Middle frontal gyrus (tissue), 1 donor: Measurements from ENCODE around the gene BANP.
"Not testable (repeated sequence)": the region's sequence is repeated elsewhere in the genome, so short reads cannot be mapped to it uniquely, and the experiment has no call there.

Source experiments
- DNase-seq: peaks from one replicate; pipeline ENCODE4 v3.0.0-alpha.2; 2015; ENCODE audit warnings: low spot score; ENCODE audit errors: extremely low spot score

Gene BANP

DNA sequence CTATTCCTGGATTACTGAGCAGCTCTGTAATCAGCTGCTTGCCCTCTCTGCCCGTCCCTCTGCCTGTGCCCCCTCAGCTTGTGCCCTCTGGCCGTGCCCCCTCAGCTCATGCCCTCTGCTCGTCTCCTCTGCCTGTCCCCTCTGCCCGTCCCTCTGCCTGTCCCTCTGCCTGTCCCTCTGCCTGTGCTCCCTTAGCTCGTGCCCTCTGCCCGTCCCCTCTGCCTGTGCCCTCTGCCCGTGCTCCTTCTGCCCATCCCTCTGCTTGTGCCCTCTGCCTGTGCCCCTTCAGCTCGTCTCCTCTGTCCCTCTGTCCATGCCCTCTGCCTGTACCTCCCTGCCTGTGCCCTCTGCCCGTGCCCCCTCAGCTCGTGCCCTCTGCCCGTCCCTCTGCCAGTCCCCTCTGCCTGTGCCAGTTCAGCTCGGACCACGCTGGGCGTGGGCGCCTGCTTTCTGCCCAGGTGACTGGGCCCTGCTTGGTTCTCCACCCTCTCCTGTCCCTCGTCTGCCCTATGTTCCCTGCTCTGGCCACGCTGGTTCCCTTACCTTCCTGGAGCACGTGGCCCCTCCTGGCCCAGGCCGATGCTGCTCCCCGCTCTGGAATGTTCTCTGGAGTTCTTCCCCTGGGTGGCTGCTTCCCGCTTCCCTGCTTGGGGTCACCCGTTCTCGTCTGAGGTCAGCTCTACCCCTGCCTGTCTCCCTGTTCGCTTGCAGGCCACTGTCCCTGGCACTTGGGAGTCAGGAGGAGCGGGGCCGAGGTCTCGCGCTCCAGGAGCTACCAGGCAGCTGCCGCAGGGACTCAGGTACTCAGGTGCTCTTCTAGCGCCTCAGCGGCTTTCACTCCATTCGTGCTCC, 63.9 kb downstream of the BANP start:
- no peak for DNase-seq

DNA sequence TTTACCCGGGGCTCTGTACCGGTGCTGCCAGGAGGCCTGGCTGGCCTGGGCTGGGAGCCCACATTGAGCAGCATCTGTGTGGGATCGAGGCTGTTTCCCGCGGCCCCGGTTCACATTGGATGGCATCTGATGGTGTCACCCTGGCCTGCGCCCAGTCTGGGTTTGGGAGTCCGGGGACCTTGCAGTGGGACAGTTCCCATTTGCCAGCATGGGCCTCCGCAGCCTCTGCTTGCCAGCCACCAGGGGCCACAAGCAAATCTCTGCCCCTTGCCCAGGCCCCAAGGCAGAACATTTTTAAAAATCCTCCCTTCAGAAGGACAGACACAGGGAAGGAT, 64.5 kb downstream of the BANP start:
- no peak for DNase-seq

DNA sequence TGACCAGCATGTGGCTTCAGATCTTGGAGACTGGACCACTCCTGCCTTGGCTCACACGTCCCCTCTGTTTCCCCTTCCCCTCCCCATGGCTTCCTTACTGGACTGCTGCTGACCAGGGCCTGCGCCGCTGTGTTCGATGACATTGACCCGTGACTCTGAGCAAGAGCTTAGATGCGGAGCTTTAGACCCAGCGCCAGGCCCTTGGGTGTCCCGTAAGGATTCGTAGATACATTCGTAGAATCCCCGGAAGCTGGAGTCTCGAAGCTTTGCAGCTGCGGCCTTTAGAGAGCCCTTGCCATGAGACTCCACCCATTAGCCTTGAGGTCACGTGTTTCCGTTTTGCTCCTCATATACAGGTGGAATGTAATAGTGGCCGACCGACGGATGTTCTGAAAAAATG, 65.2 kb downstream of the BANP start:
- not testable (repeated sequence) for DNase-seq

DNA sequence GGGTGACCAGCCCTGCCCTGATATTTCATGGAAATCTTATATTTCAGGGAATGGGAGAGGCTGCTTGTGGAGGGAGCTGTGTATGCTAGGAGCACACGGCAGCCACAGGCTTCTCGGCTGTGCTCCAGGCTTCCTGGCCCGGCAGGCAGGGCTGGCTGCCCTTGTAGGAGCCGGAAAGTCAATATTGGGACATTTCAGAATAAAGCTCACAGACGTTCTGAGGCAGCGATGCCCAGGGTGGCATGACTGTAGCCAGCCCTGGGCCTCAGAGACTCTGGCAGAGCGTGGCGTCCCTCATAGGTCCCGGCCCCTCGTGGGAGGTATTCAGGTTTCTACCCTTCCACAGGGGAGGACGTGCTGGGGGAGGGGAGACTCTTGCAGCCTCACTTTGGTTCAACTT, 65.7 kb downstream of the BANP start:
- no peak for DNase-seq

DNA sequence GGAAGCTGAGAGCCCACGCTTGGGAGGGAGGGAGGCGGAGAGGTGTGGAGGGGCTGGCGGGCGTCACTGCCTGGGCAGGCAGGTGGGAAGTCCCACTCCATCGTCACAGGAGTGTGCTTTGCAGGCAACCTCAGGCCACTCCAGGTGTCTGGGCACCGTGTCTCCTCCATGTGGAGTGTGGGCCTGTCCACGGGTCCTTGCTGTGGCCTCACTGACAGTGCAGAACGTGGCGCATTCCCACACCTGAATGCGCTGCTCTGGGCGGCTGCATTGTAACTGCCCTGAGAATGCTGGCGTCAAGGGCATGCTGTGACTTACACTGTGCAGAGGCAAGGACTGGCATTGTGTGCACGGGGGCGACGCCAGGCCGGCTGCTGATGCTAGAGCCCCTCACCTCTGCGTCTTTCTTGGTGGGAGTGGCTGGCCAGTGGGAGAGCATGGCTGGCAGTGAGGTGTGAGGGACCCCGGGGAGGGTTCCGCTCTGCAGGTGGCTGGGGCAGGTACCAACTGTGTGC, 66.4 kb downstream of the BANP start:
- DNase-seq = no peak

DNA sequence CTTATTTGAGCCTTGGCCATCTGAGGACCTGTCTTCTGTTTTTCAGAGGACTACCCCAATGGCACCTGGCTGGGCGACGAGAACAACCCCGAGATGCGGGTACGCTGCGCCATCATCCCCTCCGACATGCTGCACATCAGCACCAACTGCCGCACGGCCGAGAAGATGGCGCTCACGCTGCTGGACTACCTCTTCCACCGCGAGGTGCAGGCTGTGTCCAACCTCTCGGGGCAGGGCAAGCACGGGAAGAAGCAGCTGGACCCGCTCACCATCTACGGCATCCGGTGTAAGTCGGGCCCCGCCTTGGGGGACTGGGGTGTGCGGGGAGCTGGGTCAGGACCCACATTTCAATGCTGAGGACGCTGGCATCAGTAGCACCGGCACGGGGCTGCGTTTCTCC, 67.1 kb downstream of the BANP start:
- DNase-seq = not testable (repeated sequence)

DNA sequence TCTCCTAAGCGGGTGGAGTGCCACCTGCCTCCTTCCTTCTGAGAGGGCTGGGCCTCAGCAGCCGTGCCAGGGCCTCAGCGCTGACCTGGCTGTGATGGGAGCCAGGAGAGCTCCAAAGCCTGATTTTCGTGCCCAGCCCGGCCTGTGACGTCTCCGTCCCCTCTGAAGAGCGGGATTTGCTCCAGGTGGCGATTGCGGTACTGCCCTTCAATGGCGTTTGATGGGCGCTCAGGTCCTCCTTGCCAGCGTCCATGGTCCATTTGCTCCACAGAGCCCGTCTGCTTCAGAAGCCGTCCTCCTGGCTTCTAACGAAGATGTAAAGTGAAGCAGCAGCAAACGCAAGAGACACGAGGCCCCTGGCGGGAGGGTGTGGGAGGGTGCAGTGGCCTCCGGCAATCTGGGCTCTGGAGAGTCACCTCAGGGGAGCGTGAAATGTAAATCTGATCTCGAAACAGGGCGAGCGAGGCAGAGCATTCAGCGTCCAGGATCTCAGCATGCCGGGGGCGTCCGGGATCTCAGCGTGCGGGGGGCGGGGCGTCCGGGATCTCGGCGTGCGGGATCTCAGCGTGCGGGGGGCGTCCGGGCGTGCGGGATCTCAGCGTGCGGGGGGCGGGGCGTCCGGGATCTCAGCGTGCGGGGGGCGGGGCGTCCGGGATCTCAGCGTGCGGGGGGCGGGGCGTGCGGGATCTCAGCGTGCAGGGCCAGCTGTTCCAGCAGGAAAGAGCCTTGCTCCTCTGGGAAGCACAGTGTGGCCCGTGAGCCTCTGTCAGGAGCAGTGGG, 68.0 kb downstream of the BANP start:
- not testable (repeated sequence) for DNase-seq

DNA sequence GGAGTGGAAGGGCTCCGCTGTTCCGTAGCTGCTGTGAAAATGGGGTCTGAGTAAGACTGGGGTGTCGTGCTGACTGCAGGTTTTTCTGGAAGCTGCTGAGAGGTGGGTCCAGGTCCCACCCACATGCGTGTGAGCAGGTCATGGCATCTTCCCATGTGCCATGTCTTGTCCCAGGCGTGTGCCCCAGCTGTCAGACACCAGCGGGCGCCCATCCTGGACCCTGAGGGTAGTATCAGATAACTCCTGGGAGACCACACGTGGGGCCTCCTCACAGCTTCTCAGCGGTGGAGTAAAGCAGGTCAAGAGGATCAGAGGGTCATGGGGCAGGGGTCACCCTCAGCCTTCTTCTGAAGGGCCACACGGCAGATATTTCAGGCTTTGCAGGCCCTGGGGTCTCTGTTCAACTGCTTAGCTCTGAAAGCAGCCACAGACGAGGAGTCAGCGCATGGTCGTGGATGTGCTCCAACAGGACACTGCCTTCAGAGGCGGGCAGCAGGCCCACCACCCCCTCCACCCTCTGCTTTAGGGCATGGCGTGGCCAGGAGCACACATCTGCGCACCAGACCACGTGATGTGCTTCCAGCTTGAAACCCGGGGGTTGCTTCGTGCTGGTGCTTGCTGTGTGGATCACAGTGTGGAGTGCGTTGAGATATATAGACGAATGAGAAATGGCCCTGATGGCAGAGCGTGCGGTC, 68.7 kb downstream of the BANP start:
- DNase-seq = no peak

DNA sequence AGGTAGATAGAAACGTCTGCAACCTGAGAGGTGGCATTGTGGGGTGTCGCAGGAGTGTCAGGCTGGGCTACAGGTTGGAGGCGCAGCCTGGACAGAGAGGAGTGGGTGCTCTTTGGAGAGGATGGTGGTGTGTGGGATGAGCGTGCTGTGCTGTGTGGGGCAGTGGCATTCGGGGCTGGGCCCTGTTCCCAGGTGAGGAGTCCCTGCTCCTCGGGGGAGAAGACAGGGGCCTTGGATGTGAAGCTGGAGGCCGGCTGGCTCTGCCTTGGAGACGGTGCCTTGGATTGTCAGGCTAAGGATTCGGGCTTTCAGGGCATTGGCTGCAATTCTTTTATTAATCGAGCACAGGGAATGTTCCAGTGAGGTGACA, 69.3 kb downstream of the BANP start:
- DNase-seq = no peak

DNA sequence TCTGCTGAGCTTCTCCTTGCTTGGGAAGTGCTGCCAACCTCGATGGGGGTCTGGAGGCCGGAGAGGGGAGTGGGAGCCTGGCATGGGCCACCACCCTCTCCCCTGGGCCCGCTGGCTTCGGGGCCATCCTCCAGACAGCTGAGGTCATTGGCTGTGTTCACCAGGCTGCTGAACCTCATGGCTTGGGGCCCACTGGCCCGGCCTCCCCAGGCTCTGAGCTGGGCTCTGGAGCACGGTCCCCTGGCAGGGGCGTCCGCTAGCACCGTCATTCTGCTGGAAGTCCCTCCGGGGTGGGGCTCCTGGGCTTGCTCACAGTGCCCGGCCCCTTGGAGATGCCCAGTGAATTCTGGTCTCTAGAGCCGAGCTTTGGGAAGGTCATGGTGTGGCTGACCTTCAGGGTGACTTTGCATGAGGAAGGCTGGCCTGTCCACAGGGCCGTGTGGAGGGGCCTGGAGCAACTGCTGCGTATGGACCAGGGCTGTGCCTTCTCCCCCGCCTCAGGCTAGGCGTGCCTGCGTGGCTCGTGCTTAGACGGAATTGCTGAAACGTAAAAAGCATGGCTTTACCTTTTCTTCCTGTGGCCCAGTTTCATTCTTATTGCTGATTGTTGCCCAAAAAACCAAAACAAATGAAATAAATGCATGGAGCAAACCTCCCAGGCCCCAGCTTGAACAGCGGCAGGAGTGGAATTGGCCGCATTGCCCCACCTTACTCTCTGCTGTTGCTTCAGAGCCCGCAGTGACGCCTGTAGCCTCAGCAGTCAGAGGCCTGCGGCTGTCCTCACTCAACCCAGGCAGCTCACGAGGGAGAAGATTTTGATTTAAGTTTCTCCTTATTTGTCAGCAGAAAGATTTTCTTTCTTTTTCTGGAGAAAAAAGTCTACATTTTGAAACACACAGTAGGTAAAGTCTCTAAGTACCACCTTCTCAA, 70.1 kb downstream of the BANP start:
- not testable (repeated sequence) for DNase-seq

DNA sequence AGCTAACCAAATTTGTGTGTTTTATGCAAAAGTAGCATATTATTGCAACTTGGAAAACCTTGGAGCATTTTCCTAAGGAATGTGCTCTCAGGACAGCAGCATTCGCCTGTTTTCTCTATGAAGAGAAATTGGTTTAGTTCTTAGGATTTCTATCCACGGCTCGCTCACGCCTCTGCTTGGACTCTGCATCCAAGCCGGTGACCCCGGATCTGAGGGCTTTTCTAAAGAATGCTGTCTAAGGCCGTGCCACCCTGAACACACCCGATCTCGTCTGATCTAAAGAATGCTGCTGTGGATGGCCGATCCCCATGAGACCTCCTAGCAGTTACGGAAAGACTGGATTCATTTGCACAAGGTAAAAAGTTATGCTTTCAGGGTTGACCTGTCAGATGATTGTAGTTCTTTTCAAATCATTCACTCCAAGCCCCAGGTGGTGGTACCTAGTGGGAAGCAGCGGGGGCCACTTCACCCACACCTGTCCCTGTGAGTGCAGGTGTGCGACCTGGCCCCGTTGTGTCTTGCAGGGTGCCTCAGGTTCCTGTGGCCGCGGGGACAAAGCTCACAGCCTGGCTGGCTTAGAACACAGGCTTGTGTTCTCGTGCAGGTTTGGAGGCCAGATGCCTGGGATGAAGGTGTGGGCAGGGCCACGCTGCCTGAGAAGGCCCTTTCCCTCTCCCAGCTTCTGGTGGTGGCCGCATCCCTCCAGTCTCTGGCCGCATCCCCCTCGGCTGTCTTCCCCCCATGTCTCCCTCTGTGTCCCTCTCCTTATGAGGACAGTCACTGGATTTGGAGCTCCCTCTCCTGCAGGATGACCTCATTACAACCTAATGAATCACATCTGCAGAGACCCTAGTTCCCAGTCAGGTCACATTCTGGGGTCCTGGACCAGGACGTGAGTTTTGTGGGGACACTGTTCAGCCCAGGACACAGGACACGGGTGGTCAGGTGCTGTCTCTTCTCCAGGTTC, 71.1 kb downstream of the BANP start:
- no peak for DNase-seq

DNA sequence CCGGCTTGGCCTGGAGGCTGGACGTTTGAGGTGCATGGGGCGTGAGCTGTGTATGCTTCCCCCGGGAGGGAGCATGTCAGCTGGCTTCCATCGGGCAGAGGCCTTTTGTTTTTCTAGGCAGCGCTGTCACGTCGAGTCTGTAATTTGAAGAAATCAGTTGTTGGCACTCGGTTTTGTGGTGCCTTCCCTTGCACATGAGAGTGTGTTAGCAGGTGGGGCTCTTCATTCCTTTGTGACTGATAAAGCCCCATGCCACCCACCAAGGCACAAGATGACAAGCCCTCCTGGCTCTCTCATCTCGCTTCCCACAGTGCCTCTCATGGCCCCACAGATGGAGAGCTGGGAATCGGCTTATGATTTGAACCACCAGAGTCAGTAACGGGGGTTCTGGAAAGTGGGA, 72.1 kb downstream of the BANP start:
- no peak for DNase-seq

DNA sequence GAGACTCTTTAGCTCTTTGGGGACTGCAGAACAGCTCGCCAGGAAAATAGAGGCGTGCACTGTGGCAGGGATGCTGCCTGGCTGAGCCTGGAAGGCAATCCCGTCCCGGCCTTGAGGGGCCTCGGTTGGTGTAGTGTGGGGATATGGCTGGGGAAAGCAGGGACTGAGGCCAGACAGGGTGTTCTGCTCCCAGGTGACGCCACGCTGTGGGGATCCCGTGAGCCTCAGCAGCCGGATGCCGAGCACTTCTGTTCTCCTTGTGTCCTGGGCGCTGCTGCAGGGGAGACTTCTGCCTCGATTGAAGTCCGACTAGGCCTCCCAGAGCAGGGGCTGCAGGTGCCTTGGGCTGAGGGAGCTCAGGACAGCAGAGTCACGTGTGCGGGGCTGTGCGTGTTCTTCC, 72.6 kb downstream of the BANP start:
- no peak for DNase-seq

DNA sequence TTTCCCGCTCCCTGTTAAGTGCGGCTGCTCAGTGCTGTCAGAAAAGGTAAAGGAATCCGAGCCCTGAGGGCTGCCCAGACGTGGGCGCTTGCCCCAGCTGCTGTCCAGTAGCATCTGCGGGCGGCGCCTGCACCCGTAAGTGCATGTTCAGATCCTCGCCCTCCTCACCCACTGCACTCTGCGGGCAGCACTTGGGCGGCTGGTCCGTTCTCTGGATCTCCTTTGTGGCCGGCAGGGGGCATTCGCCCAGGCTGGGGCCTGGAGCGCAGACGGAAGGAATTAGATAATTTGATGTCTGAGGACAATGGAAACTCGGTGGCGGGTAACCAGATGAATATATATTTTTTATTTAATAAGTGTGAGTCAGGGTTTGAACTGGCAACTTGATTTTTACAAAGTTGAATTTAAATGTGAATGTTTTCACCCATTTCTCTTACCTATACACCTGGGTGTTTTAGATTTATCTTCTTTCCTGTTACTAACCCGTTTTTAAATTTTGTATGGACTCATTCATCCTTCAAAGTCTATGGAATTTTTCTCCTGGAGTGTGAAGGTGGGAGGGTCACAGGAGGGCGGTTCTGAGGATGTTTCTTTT, 73.4 kb downstream of the BANP start:
- DNase-seq = not testable (repeated sequence)

DNA sequence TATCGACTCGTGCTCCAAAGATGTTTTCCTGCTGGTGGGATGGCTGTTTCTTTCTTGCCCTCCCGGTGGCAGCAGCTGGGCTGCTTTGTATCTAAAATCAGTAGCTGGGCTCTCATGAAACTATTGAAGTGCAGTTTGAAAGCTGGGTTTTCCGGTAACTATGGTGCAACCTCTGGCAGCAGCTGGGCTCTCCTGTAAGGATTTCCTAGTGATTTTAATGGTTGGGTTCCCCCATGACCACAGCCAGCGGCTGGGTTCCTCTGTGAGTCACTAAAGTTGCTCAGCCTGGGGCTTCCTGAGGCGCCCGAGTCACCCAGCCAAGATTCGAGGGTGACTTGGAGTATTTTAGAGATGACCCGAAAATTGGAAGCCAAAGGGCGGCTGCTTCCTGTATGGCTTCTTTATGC, 73.9 kb downstream of the BANP start:
- DNase-seq = not testable (repeated sequence)

DNA sequence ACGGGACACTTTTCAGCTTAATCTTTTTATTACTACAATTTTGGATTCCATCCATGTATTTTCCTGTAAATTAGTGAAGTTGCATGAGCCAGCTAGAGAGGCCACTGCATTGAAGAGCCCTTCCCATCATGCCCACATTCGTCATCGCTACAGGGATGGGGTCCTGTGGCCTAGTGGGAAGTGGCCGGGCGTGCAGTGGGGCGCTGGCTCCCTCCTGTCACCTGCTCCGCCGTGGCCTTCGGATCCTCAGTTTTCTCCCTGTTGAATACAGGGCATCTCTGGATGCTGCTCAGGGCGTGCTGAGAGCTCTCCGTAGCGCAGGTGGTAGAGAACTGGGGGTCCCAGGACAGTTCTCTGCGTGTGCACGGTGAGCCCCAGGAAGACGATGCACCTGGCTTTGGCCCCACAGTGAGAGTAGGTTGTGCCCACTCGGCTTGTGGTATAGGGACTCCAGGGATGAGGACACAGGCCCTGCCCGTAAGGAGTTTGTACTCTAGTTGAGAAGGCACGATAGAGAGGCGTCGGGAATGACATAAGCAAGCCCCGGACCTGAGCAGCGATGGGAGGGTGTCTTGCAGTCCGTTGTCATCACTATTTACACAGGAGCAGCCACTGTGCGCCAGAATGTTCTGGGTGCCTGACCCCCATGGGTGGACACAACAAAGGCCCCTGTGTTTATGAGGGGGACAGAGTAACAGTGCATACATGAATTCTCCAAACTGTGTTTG, 74.8 kb downstream of the BANP start:
- DNase-seq = not testable (repeated sequence)

DNA sequence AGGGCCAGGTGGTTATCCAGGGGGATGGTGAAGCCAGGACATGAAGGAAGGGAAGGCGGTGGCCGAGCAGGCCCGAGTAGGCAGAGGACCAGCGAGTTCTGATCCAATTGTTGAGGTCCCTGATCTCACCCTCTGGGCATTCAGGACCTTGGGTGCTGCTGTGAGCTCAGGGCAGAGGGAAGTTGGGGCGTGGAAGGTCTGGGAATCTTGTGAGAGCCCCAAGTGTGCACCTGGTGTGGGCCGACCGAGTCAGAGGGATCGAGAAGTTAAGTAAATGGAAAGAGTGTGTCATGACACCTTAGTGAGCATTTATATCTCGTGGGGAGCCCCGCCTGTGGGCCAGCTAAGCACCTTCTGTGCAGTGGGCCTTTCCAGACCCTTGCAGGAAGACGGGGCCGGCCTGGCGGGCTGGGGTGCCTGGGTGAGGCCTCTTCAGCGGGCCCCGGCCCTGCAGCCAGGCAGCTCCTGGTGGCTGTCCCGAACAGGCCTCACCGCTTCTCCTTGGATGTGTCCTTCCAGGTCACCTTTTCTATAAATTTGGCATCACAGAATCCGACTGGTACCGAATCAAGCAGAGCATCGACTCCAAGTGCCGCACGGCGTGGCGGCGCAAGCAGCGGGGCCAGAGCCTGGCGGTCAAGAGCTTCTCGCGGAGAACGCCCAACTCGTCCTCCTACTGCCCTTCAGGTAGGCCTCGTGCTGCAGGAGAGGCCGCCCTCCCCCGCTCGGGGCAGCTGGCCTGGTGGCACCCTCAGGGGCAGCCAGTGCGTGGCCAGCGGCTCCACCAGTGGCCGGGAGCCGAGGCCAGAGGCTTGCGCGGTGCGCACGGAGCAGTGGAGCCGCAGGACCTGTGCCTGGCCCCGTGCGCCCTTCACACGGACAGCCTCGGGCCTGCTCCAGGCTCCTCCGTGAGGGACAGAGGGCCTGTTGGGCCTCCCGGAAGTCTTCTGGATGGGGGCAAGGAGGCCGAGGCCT, 76.0 kb downstream of the BANP start:
- DNase-seq = no peak
